ENCODE data around the gene ABCA9. TPM values are rescaled to one million over a fixed set of nuclear protein-coding genes. Genes with fewer than 3 reads are reported as not detected.
"Not testable (repeated sequence)": the region's sequence is repeated elsewhere in the genome, so short reads cannot be mapped to it uniquely, and the experiment has no call there.

ABCA9 gene
- polyA plus RNA-seq, 1 experiment, result 0.06 TPM

DNA sequence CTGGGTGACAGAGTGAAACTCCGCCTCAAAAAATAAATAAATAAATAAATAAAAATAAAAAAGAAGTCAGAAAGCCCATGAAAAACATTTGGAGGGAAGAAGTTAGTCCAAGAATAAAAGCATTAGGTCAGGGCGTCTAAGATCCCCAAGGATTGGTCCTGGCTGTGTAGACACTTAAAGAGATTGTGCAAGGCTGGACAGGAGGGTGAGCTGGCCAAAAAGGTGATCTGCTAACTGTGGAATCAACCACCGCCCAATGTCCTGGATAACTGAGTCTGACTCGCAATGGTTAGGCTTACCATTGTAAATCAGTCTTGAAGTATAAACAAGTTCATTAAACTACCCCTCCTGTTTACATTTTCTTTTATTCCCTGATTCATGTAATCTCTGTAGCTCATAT, 96.8 kb downstream of the ABCA9 start:
- Histone ChIP-seq H3K4me3 (ENCODE audit: low read depth, low read length) (no peak overlapping the region), H3K36me3 (ENCODE audit: control insufficient read depth, insufficient read depth, low read length) (no peaks in the 10 kb centered on the region), H3K27me3 (ENCODE audit: control insufficient read depth, insufficient read depth, low read length) (no peaks in the 10 kb centered on the region)
- ChIA-PET POLR2A (no interaction called here), CTCF (interaction anchor here (1.3 kb wide), 1 partner anchor 188 kb away, joined by 3 read pairs; no protein-coding TSS in a partner anchor)
- TF ChIP-seq, protein P1, sequence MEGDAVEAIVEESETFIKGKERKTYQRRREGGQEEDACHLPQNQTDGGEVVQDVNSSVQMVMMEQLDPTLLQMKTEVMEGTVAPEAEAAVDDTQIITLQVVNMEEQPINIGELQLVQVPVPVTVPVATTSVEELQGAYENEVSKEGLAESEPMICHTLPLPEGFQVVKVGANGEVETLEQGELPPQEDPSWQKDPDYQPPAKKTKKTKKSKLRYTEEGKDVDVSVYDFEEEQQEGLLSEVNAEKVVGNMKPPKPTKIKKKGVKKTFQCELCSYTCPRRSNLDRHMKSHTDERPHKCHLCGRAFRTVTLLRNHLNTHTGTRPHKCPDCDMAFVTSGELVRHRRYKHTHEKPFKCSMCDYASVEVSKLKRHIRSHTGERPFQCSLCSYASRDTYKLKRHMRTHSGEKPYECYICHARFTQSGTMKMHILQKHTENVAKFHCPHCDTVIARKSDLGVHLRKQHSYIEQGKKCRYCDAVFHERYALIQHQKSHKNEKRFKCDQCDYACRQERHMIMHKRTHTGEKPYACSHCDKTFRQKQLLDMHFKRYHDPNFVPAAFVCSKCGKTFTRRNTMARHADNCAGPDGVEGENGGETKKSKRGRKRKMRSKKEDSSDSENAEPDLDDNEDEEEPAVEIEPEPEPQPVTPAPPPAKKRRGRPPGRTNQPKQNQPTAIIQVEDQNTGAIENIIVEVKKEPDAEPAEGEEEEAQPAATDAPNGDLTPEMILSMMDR (IDR thresholded peaks at IDR 0.05; ENCODE audit: insufficient read depth, low read depth, low read length), result no peak
- no peak for DNase-seq (ENCODE audit: low read depth)

DNA sequence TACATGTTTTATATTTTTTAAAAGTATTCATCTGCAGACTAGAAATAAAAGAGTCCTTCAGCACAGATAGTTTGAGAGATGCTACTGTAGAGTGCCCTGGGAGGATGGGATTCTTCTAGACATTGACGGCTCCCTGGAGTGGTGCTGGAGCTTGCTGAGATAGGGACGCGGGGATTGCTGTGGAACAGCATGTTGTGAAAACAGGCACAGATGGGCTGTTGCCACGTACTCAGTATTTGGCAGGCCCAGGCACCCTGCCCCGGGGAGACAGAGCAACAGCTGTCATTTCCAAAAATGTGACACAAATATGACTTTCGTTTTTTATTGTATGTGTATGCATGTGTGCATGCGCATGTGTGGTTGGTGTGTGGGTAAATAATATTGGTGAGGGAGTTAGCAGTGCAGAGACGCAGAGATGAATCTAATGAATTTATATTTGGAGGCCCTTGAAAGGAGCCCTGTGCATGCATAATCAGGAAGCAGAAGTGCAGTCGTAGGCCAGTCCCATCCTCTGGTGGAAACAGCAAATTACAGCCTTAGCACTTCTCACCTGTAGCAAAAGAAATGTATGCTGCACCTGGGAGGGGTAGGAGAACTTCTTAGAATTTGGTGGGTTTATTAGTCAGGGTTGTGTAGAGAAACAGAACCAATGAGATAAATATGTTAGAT, 99.4 kb downstream of the ABCA9 start:
- Histone ChIP-seq H3K36me3 (ENCODE audit: control insufficient read depth, insufficient read depth, low read length) (no peaks in the 10 kb centered on the region), H3K27me3 (ENCODE audit: control insufficient read depth, insufficient read depth, low read length) (no peaks in the 10 kb centered on the region), H3K4me3 (ENCODE audit: low read depth, low read length) (no peak overlapping the region)
- ChIA-PET CTCF (no interaction called here), POLR2A (no interaction called here)
- no peak for DNase-seq (ENCODE audit: low read depth)
- TF ChIP-seq, protein P1 (IDR thresholded peaks at IDR 0.05; ENCODE audit: insufficient read depth, low read depth, low read length), result no peak

DNA sequence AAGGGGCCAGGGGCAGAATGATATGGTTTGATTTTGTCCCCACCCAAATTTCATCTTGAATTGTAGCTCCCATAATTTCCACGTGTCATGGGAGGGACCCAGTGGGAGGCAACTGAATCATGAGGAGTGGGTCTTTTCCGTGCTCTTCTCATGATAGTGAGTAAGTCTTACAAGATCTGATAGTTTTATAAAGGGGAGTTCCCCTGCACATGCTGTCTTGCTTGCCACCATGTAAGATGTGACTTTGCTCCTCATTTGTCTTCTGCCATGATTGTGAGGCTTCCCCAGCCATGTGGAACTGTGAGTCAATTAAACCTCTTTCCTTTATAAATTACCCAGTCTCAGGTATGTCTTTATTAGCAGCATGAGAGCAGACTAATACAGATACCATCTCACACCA, 101.6 kb downstream of the ABCA9 start:
- POLR2A ChIA-PET; CTCF ChIA-PET; H3K36me3 ChIP-seq (ENCODE audit: control insufficient read depth, insufficient read depth, low read length); DNase-seq (ENCODE audit: low read depth); H3K4me3 ChIP-seq (ENCODE audit: low read depth, low read length); H3K27me3 ChIP-seq (ENCODE audit: control insufficient read depth, insufficient read depth, low read length): not testable (repeated sequence)

DNA sequence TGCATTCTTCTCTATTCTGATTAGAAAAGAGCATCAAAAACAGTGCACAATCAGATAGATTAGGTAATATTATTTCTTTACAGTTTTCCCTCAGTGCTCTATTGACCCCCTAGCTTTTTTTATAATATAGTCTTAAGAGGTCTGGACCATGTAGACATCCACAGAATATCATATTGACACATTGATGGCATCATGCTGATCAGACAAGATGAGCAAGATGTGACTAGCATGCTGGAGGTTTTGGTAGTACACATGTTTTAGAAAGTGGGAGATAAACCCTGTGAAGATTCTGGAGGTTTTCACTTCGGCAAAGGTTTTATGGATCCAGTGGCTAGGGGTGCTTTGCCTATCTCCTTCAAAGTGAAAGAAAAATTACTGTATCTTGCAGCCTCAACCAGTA, 102.8 kb downstream of the ABCA9 start:
- Histone ChIP-seq H3K36me3 (ENCODE audit: control insufficient read depth, insufficient read depth, low read length) (no peaks in the 10 kb centered on the region), H3K4me3 (ENCODE audit: low read depth, low read length) (no peak overlapping the region), H3K27me3 (ENCODE audit: control insufficient read depth, insufficient read depth, low read length) (no peaks in the 10 kb centered on the region)
- no peak for DNase-seq (ENCODE audit: low read depth)
- CTCF ChIA-PET, result no interaction called here
- TF ChIP-seq, protein P1 (IDR thresholded peaks at IDR 0.05; ENCODE audit: insufficient read depth, low read depth, low read length), result no peak
- POLR2A ChIA-PET, result no interaction called here

- POLR2A ChIA-PET, result no interaction called here
- Histone ChIP-seq H3K4me3 (ENCODE audit: low read depth, low read length) (no peak within 1 kb of the TSS), H3K27me3 (ENCODE audit: control insufficient read depth, insufficient read depth, low read length) (no peaks in the 10 kb centered on the region), H3K36me3 (ENCODE audit: control insufficient read depth, insufficient read depth, low read length) (no peaks in the 10 kb centered on the region)
- DNase-seq (ENCODE audit: low read depth), result no peak
- TF ChIP-seq, protein P1 (IDR thresholded peaks at IDR 0.05; ENCODE audit: insufficient read depth, low read depth, low read length), result no peak
- CTCF ChIA-PET, result no interaction called here
These were observed 105.4 kb downstream of the ABCA9 start, which contains the start of gene ABCA8 for GRCh38 chr17:68955181-68955841. ABCA8 (minus strand) TSS chr17:68955392; CDS start chr17:68942034, 13,358 bp downstream.

Measured in BJ (cell line).